OCI-LY3 (cell line): ENCODE results near the gene RNF123.

ENCODE experiments used
- H2AFZ ChIP-seq: fragments of 200-600, 300-600 bp; shearing (Covaris generic); 2 replicates; pipeline ENCODE4 v1.6.0; 2014; ENCODE audit warnings: antibody characterized with exemption, low read depth, low read length
- H3K27ac ChIP-seq: fragments of 200-600, 300-600 bp; sonication (generic); 2 replicates; pipeline ENCODE4 v1.5.1; 2014; ENCODE audit warnings: mild to moderate bottlenecking, low read length, moderate library complexity, mixed read lengths
- H3K27me3 ChIP-seq: fragments of 200-600, 300-600 bp; sonication (generic); 2 replicates; pipeline ENCODE4 v1.6.1; 2014; ENCODE audit warnings: low read depth, low read length, mixed read lengths
- H3K36me3 ChIP-seq: fragments of 200-600, 300-600 bp; sonication (generic); replicated peaks from 2 replicates; pipeline ENCODE3; 2014; ENCODE audit warnings: low read depth, low read length, mixed read lengths
- H3K4me1 ChIP-seq: fragments of 300-600, 200-600 bp; sonication (generic); 2 replicates; pipeline ENCODE4 v1.6.1; 2014; ENCODE audit warnings: low read length, mixed read lengths
- H3K4me2 ChIP-seq: fragments of 200-600, 300-600 bp; sonication (generic); 2 replicates; pipeline ENCODE4 v1.6.1; 2014; ENCODE audit warnings: low read length, mixed read lengths
- H3K4me3 ChIP-seq: fragments of 300-600, 200-600 bp; sonication (generic); 2 replicates; pipeline ENCODE4 v1.5.1; 2014; ENCODE audit warnings: antibody characterized with exemption, mild to moderate bottlenecking, low read length, moderate library complexity
- H3K79me2 ChIP-seq: fragments of 300-600, 200-600 bp; shearing (Covaris generic); 2 replicates; pipeline ENCODE4 v1.6.1; 2014; ENCODE audit warnings: mild to moderate bottlenecking, low read length, mixed read lengths
- H3K9ac ChIP-seq: fragments of 300-600, 200-600 bp; shearing (Covaris generic); 2 replicates; pipeline ENCODE4 v1.6.0; 2014; ENCODE audit warnings: mild to moderate bottlenecking, low read length, moderate library complexity
- H3K9me3 ChIP-seq: fragments of 200-600, 300-600 bp; shearing (Covaris generic); 2 replicates; pipeline ENCODE4 v1.6.1; 2014; ENCODE audit warnings: low read length, mixed read lengths; ENCODE audit not compliant: insufficient read depth
- H4K20me1 ChIP-seq: fragments of 200-600, 300-600 bp; sonication (generic); 2 replicates; pipeline ENCODE4 v1.6.1; 2016; ENCODE audit warnings: low read length, mixed read lengths; ENCODE audit not compliant: insufficient read depth
- EZH2phosphoT487 ChIP-seq: fragments of 200-600 bp; shearing (Covaris generic); IDR thresholded peaks from 2 replicates; pipeline ENCODE4 v1.6.1; 2018; ENCODE audit warnings: antibody characterized with exemption, mixed run types, low read depth
- TF ChIP-seq, protein P1 (sequence below): fragments of 200-600, 300-600 bp; sonication (generic); IDR thresholded peaks from 2 replicates; pipeline ENCODE4 v1.5.1; 2014; ENCODE audit warnings: antibody characterized with exemption, low read length, low read depth

RNF123 gene

DNA sequence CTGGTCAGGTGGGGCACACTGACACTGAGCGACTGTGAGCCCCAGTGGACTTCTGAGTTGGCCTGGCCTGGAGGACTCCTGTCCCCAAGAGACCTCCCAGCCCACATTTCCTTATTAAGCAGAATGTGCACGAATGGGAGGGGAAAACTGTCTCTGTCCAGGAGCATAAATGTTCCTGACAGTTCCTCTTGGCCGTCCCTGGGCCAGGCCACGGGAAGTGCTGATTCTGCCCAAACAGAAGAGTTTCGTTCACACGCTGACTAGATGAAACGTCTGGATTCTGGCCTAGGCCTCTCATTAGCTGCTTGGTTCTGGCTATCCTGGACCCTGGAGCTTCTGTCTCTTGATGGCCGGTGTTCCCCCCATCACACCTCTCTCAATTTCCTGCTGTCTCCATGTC lies 44.7 kb upstream of the RNF123 start:
- H3K4me2 ChIP-seq = no peak overlapping the region
- H3K36me3 ChIP-seq = no peaks in the 10 kb centered on the region
- no peak overlapping the region for H3K4me3 ChIP-seq
- no peaks in the 10 kb centered on the region for H3K9me3 ChIP-seq
- H4K20me1 ChIP-seq = no peaks in the 10 kb centered on the region
- H3K79me2 ChIP-seq = no peaks in the 10 kb centered on the region
- no peaks in the 10 kb centered on the region for H3K4me1 ChIP-seq
- no peak overlapping the region for H2AFZ ChIP-seq
- no peaks in the 10 kb centered on the region for H3K27me3 ChIP-seq
- H3K9ac ChIP-seq = no peak overlapping the region
- H3K27ac ChIP-seq = no peak overlapping the region
- TF ChIP-seq EZH2phosphoT487 = no peak
- TF ChIP-seq, protein P1, sequence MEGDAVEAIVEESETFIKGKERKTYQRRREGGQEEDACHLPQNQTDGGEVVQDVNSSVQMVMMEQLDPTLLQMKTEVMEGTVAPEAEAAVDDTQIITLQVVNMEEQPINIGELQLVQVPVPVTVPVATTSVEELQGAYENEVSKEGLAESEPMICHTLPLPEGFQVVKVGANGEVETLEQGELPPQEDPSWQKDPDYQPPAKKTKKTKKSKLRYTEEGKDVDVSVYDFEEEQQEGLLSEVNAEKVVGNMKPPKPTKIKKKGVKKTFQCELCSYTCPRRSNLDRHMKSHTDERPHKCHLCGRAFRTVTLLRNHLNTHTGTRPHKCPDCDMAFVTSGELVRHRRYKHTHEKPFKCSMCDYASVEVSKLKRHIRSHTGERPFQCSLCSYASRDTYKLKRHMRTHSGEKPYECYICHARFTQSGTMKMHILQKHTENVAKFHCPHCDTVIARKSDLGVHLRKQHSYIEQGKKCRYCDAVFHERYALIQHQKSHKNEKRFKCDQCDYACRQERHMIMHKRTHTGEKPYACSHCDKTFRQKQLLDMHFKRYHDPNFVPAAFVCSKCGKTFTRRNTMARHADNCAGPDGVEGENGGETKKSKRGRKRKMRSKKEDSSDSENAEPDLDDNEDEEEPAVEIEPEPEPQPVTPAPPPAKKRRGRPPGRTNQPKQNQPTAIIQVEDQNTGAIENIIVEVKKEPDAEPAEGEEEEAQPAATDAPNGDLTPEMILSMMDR = no peak

DNA sequence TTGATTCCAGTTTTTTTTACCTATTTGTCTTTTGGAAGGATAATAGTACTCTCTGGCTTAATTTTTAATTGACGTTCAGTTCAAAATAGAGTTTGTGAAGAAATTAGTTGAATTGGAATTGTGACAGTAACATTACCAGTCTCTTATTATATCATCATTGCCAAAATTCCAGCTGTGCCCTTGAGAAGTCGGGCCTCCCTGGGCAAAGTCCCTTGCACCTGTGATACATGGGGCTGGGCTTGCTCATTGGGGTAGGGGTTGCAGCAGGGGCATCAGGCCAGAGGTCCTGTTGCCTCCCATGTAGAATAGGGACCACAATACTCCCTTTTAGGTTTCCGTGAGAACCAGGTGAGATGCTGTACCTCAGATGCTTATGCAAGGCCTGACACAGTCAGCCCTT lies 43.1 kb upstream of the RNF123 start:
- Histone ChIP-seq H3K4me2 (no peak overlapping the region), H3K9me3 (no peaks in the 10 kb centered on the region), H4K20me1 (no peaks in the 10 kb centered on the region), H3K79me2 (no peaks in the 10 kb centered on the region), H3K9ac (no peak overlapping the region), H3K36me3 (no peaks in the 10 kb centered on the region), H3K4me1 (no peaks in the 10 kb centered on the region), H3K27me3 (no peaks in the 10 kb centered on the region), H2AFZ (no peak overlapping the region), H3K27ac (no peak overlapping the region), H3K4me3 (no peak overlapping the region)
- TF ChIP-seq, protein P1 = no peak
- no peak for TF ChIP-seq EZH2phosphoT487

DNA sequence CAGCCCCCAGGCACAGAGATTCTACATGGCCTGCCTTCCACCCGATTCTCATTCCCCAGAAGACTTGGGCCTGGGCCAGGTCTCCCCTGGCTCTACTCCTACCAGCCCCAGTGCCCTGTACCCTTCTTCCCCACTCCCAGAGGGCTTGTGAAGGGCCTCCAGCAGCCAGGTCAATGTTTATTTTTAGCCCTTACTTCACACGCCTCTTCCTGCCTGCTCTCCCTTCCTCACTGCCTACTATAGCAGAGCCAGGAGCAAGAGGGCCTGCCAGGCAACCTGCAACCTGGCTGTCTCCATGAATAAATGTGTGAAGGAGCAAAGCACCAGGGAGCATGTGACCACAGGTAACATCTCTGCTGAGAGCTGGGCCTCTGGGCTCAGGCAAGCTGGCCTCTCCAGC lies 41.6 kb upstream of the RNF123 start:
- TF ChIP-seq EZH2phosphoT487 = no peak
- TF ChIP-seq, protein P1 = no peak
- Histone ChIP-seq H4K20me1 (no peaks in the 10 kb centered on the region), H3K9ac (no peak overlapping the region), H3K27me3 (no peaks in the 10 kb centered on the region), H3K36me3 (no peaks in the 10 kb centered on the region), H3K4me3 (no peak overlapping the region), H3K27ac (no peak overlapping the region), H3K9me3 (no peaks in the 10 kb centered on the region), H2AFZ (no peak overlapping the region), H3K79me2 (no peaks in the 10 kb centered on the region), H3K4me1 (no peaks in the 10 kb centered on the region), H3K4me2 (no peak overlapping the region)

DNA sequence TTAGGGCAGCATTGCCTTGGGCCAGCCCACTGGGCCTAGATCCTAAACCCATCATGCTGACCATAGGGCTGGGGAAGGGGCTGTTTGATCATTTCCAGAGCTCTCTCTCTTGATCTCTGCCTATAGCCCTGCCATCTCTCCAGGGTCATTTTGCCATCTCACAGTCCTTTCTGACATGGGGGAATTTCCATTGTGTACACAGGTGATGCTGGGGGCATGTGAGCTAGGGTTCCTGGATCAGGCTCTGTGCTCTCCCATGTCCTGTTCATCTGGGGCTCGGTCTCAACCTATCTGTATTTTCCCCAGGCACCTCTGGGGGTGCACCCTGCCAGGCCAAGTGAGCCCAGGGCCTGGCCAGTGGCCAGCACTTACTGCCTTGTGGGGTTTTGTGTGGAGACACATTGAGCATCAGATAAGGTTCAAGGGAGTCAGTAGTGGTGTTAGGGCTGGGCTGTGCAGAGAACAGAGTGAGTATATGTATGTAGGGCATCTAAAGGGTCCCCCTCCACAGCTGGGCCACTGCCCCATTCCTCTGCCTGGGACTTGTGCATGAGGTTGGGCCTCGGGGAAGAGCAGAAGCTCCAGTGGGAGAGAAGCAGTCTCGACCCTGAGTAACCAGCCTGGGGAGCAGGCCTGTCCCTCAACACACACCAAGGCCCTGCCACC lies 40.9 kb upstream of the RNF123 start:
- TF ChIP-seq EZH2phosphoT487 = no peak
- TF ChIP-seq, protein P1 = no peak
- H3K27ac ChIP-seq = no peak overlapping the region
- H3K9ac ChIP-seq = no peak overlapping the region
- H4K20me1 ChIP-seq = no peaks in the 10 kb centered on the region
- no peak overlapping the region for H2AFZ ChIP-seq
- H3K27me3 ChIP-seq = no peaks in the 10 kb centered on the region
- no peaks in the 10 kb centered on the region for H3K9me3 ChIP-seq
- H3K79me2 ChIP-seq = no peaks in the 10 kb centered on the region
- no peak overlapping the region for H3K4me2 ChIP-seq
- H3K4me3 ChIP-seq = no peak overlapping the region
- H3K4me1 ChIP-seq = no peaks in the 10 kb centered on the region
- H3K36me3 ChIP-seq = no peaks in the 10 kb centered on the region
